Activated CD8-positive, alpha-beta memory T cell treated with anti-CD3 and anti-CD28 coated beads for 36 hours (primary cell): Measurements from ENCODE around the gene RBM26. TPM values are rescaled to one million over a fixed set of nuclear protein-coding genes. Genes with fewer than 3 reads are reported as not detected.

Source experiments
- CTCF ChIA-PET: fragments of 350-600 bp; sonication (Branson Sonifier 250); formaldehyde crosslinking; loops from one replicate; lab custom pipeline; 2021; ENCODE audit warnings: antibody characterized with exemption; lab: Charles Lee
- POLR2A ChIA-PET: fragments of 350-600 bp; sonication (Branson Sonifier 250); formaldehyde crosslinking; loops from one replicate; lab custom pipeline; 2021; ENCODE audit warnings: antibody characterized with exemption; lab: Charles Lee
- total RNA-seq, 2 experiments: library from RNA; stranded (reverse); gene quantifications; one replicate each; pipeline ENCODE4 v1.2.3, GENCODE V29; 2021

Gene RBM26
- total RNA-seq, 2 experiments from 2014 or later: 64.4 to 64.7 TPM

GRCh38 chr13:79398915-79399314 is 7.1 kb downstream of the RBM26 start:
- ChIA-PET POLR2A (no interaction called here), CTCF (no interaction called here)

DNA sequence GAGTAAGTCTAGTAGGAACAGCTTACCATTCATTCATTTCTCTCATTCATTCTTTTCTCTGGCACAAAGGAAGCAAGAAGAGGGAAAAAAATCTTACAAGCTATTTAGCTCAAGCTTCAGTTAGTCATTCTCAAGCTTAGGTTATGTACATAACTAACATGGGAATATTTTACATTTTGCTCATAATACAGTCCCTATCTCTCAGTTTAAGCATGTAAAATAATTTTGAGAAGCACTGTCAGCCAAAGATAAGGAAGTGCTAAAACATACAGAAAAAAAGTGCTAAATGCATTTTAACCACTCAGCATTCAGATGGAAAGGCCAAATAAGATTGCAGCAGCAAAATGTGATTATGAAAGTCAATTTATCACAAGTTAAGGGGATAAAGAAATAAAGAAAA is 7.9 kb downstream of the RBM26 start:
- CTCF ChIA-PET: no interaction called here
- POLR2A ChIA-PET: no interaction called here

DNA sequence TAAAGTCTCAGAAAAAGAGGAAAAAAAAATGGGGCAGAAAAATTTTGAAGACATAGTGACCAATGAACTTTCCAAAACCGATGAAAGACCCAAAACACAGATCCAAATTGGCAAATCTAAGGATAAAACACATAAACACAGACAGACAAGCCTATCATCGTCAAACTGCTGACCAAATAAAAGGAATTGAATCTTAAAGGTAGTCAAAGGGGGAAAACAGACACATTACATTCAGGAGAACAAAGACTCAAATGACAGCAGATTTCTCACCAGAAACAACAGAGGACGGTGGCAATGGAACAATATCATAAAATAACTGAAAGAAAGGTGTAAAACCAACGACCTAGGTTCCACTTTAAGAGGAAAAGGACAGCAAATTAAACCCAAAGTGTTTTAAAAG is 10.2 kb downstream of the RBM26 start:
- POLR2A ChIA-PET: no interaction called here
- CTCF ChIA-PET: no interaction called here

- ChIA-PET CTCF (interaction anchor here (1.0 kb wide), 1 partner anchor 12 kb away, joined by 3 read pairs; no protein-coding TSS in a partner anchor), POLR2A (interaction anchor here (1.4 to 2.0 kb wide), 2 partner anchors 9 to 12 kb away, joined by 8 to 9 read pairs; partner anchors contain the start of gene RBM26)
These were observed 12.3 kb downstream of the RBM26 start for GRCh38 chr13:79393564-79394249.

- POLR2A ChIA-PET: interaction anchor here (1.4 to 2.0 kb wide), 3 partner anchors 9 to 88 kb away, joined by 7 to 9 read pairs (median 8); partner anchors contain the start of genes NDFIP2 and RBM26
- CTCF ChIA-PET: interaction anchor here (0.6 to 1.0 kb wide), 2 partner anchors 12 to 46 kb away, joined by 3 read pairs; no protein-coding TSS in a partner anchor
These were observed 13.0 kb downstream of the RBM26 start for GRCh38 chr13:79392882-79393563.

GRCh38 chr13:79389026-79389425 is 17.0 kb downstream of the RBM26 start:
- CTCF ChIA-PET: no interaction called here
- POLR2A ChIA-PET: no interaction called here

DNA sequence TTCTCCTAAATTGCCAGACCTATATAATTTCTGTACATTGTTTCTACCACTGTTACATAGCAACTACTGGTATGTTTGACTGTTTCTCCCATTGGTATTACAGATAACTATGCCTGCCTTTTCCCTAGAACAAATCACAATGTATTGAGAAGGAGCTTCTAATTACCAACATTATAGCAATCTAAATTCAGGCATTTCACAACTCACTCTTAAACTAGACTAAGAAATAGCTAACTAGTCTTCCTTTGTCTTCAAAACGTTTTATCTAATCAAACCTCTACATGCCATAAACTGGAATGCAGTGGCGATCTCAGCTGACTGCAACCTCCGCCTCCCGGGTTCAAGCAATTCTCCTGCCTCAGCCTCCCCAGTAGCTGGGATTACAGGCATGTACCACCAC is 18.2 kb downstream of the RBM26 start:
- ChIA-PET CTCF (no interaction called here), POLR2A (no interaction called here)

- ChIA-PET POLR2A (interaction anchor here (0.9 kb wide), 1 partner anchor 95 kb away, joined by 3 read pairs; the partner anchor contains the start of gene NDFIP2), CTCF (interaction anchor here (0.6 to 0.7 kb wide), 2 partner anchors 17 to 95 kb away, joined by 3 read pairs; no protein-coding TSS in a partner anchor)
These were observed 19.8 kb downstream of the RBM26 start for GRCh38 chr13:79386125-79386826.

DNA sequence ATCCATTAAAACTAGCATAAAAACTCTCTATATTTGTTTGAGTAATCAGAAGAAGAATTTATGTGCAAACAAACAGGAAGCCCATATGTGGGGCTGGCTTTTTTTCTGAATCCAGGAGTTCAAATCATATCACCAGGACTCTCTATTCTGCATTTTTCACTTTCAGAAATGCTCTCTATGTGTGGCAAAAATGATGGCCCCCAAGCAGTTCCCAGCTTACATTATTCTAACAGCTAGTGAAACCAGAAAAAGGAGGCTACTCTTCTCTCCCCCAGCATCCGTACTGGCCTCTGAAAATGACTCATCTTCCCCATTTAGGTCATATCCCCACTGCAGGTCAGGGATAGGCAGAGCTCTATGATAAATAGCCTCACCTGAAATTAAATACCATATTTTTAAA is 20.4 kb downstream of the RBM26 start:
- ChIA-PET CTCF (interaction anchor here (0.6 to 0.7 kb wide), 2 partner anchors 17 to 96 kb away, joined by 3 read pairs; no protein-coding TSS in a partner anchor), POLR2A (interaction anchor here (0.9 kb wide), 1 partner anchor 96 kb away, joined by 3 read pairs; the partner anchor contains the start of gene NDFIP2)

- ChIA-PET POLR2A (no interaction called here), CTCF (interaction anchor here (1.1 kb wide), 1 partner anchor 39 kb away, joined by 4 read pairs; no protein-coding TSS in a partner anchor)
These were observed 21.9 kb downstream of the RBM26 start for GRCh38 chr13:79384022-79384610.

GRCh38 chr13:79382545-79383275 is 23.3 kb downstream of the RBM26 start:
- ChIA-PET CTCF (interaction anchor here (1.1 kb wide), 1 partner anchor 41 kb away, joined by 4 read pairs; no protein-coding TSS in a partner anchor), POLR2A (no interaction called here)

GRCh38 chr13:79380997-79381396 is 25.1 kb downstream of the RBM26 start:
- CTCF ChIA-PET: interaction anchor here (1.5 kb wide), 1 partner anchor 10 kb away, joined by 5 read pairs; no protein-coding TSS in a partner anchor
- POLR2A ChIA-PET: no interaction called here

GRCh38 chr13:79379274-79379673 is 26.8 kb downstream of the RBM26 start:
- POLR2A ChIA-PET: no interaction called here
- CTCF ChIA-PET: interaction anchor here (1.0 kb wide), 1 partner anchor 12 kb away, joined by 3 read pairs; no protein-coding TSS in a partner anchor

DNA sequence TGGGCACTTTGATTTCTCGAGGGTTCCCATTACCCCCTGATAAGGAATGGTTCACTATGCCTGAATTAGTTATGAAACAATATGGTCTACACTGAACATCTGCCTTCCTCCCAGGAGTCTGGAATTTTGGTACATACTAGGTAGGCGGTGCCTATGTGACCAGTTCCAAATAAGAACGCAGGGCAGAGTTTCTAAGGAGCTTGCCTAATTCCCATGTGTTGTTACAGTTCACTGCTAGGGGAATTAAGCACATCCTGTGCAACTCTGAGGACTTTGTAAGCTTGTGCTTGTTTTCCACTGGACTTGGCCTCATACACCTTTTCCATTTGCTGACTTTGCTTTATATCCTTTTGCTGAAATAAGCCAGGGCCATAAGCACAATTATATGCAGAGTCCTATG is 29.2 kb downstream of the RBM26 start:
- CTCF ChIA-PET: no interaction called here
- POLR2A ChIA-PET: no interaction called here

DNA sequence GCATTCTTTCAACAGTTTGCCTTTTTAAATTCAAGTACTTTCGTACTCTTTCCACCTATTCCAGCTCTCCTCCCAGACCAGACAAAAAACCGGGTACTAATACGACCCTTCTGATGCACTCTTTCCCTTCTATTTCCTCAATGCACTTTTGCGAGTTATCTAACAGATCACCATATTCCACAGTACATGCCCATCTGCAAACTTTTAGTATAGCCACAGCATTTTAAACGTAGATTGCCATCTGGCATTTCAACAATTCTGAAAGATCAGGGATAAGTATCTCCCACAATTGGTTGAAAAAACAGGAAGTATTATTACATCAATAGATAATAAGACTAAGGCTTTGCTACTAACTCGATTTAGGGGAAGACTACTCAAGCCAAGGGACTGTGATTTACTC is 31.5 kb downstream of the RBM26 start:
- ChIA-PET POLR2A (no interaction called here), CTCF (no interaction called here)

DNA sequence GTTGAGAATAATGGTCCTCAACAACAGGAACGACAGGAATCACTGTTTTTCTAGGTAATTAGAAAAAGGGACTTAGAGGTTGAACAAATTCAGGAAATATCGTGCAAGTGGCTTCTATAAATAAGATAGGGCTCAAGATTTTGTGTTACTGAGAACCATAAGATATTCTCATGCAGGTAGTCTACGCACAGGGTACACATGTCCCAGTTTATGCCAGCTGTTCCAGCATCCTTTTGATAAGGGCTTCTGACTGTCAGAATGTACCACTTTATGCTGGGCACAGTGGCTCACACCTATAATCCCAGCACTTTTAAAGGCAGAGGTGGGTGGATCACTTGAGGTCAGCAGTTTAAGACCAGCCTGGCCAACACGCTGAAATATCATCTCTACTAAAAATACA is 32.1 kb downstream of the RBM26 start:
- CTCF ChIA-PET: no interaction called here
- POLR2A ChIA-PET: no interaction called here

DNA sequence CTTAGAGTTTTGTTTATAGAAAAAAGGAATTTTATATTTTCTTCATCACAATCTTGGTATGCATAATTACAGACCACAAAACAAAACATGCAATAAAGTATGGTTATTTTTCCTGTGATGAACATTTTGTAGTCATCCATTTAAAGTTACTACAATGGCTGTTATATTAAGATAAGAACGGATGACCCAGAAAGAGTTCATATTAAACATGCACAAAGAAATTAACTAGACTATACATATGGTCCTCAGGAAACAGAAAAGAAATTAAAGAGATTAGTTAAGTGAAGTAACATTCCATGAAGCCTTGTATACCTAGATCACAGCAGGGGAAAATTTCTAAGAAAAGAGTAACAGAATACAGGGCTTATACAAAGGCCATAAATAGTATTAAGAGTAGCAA is 36.8 kb downstream of the RBM26 start:
- ChIA-PET CTCF (no interaction called here), POLR2A (no interaction called here)

GRCh38 chr13:79365981-79366380 is 40.1 kb downstream of the RBM26 start:
- ChIA-PET CTCF (no interaction called here), POLR2A (no interaction called here)
